H1 (cell line): ENCODE data around the gene PAEP. TPM values are rescaled to one million over a fixed set of nuclear protein-coding genes. Genes with fewer than 3 reads are reported as not detected.
A peak's percentile ranks its signal among the peaks of the same experiment; 100 is the strongest.

ENCODE experiments used
- CTCF ChIA-PET: fragments of 300-600 bp; sonication (Branson Sonifier 250); formaldehyde crosslinking; loops from one replicate; lab custom pipeline; 2021; ENCODE audit not compliant: partially characterized antibody; lab: Charles Lee
- POLR2A ChIA-PET: fragments of 300-600 bp; sonication (Branson Sonifier 250); formaldehyde crosslinking; loops from one replicate; lab custom pipeline; 2021; ENCODE audit warnings: inconsistent platforms; ENCODE audit not compliant: partially characterized antibody; lab: Charles Lee
- DNase-seq, 2 experiments: peaks; one replicate each; pipeline versions ENCODE4 v3.0.0 to v3.0.0-alpha.2; 2010 to 2022; ENCODE audit warnings: low spot score in 2 of 2, low read depth in 1 of 2, mixed read lengths in 1 of 2
- FAIRE-seq: peaks from 2 replicates; lab custom pipeline; 2011; peaks lifted over from hg19 to GRCh38; lab: Jason Lieb, UNC
- H2AFZ ChIP-seq: 2 replicates; pipeline ENCODE4 v1.8.1; 2012; ENCODE audit warnings: low read length, inconsistent platforms
- H2AK5ac ChIP-seq: 2 replicates; pipeline ENCODE4 v1.6.1; 2013; ENCODE audit warnings: low read depth, low read length
- H2BK120ac ChIP-seq: replicated peaks from 2 replicates; pipeline ENCODE3; 2013; ENCODE audit warnings: low read depth, low read length, inconsistent platforms
- H2BK12ac ChIP-seq: 2 replicates; pipeline ENCODE4 v1.6.1; 2013; ENCODE audit warnings: low read depth, low read length
- H2BK15ac ChIP-seq: 2 replicates; pipeline ENCODE4 v1.6.1; 2013; ENCODE audit warnings: low read length
- H2BK20ac ChIP-seq: 2 replicates; pipeline ENCODE4 v1.6.1; 2013; ENCODE audit warnings: low read length
- H2BK5ac ChIP-seq: 2 replicates; pipeline ENCODE4 v1.6.1; 2013; ENCODE audit warnings: low read depth, low read length
- H3K14ac ChIP-seq: 2 replicates; pipeline ENCODE4 v1.6.1; 2013; ENCODE audit warnings: inconsistent platforms; ENCODE audit not compliant: insufficient read length
- H3K18ac ChIP-seq: 2 replicates; pipeline ENCODE4 v1.6.1; 2013; ENCODE audit warnings: low read length; ENCODE audit errors: extremely low read depth
- H3K23ac ChIP-seq: 2 replicates; pipeline ENCODE4 v1.6.1; 2013; ENCODE audit warnings: inconsistent platforms; ENCODE audit not compliant: insufficient read length
- H3K23me2 ChIP-seq: 2 replicates; pipeline ENCODE4 v1.6.1; 2013; ENCODE audit warnings: low read depth, low read length
- H3K27ac ChIP-seq: 2 replicates; pipeline ENCODE4 v1.6.1; 2011; ENCODE audit warnings: low read depth, low read length, inconsistent platforms
- H3K27me3 ChIP-seq, 4 experiments: replicated peaks in 1 of 4; 1 replicate in 1 of 4; 2 replicates in 3 of 4; pipeline versions ENCODE4 v1.6.1 to v1.8.1; 2011 to 2013; ENCODE audit warnings: low read length in 3 of 4, mild to moderate bottlenecking in 3 of 4, inconsistent platforms in 2 of 4, mixed read lengths in 2 of 4, moderate library complexity in 1 of 4; ENCODE audit not compliant: control insufficient read depth in 3 of 4, insufficient read depth in 3 of 4; ENCODE audit errors: extremely low read depth in 1 of 4
- H3K36me3 ChIP-seq, 4 experiments: 2 replicates each; pipeline versions ENCODE4 v1.6.1 to v1.8.1; 2011 to 2013; ENCODE audit warnings: mild to moderate bottlenecking in 4 of 4, low read length in 3 of 4, moderate library complexity in 2 of 4, control low read depth in 1 of 4, inconsistent platforms in 1 of 4; ENCODE audit not compliant: insufficient read depth in 4 of 4, control insufficient read depth in 2 of 4
- H3K4ac ChIP-seq: replicated peaks from 2 replicates; pipeline ENCODE3; 2013; ENCODE audit warnings: low read length, low read depth, mixed read lengths, inconsistent platforms; ENCODE audit not compliant: insufficient read length
- H3K4me1 ChIP-seq, 4 experiments: replicated peaks in 1 of 4; 1 replicate in 1 of 4; 2 replicates in 3 of 4; pipeline versions ENCODE4 v1.6.1 to v1.8.1; 2011 to 2013; ENCODE audit warnings: low read length in 3 of 4, inconsistent platforms in 2 of 4, mixed read lengths in 1 of 4; ENCODE audit not compliant: insufficient read depth in 4 of 4, control insufficient read depth in 3 of 4
- H3K4me2 ChIP-seq, 2 experiments: 2 replicates each; pipeline versions ENCODE4 v1.6.1 to v1.8.1; 2011 to 2013; ENCODE audit warnings: low read depth in 2 of 2, low read length in 2 of 2, control low read depth in 1 of 2, inconsistent platforms in 1 of 2, mild to moderate bottlenecking in 1 of 2; ENCODE audit not compliant: insufficient read depth in 1 of 2
- H3K4me3 ChIP-seq, 4 experiments: fragments of 200-600, 300-600 bp in 1 of 4; sonication (generic), shearing (Covaris generic), sonication (Bioruptor Twin) in 1 of 4; 2 replicates each; pipeline versions ENCODE4 v1.5.1 to v1.8.1; 2011 to 2016; ENCODE audit warnings: low read length in 4 of 4, low read depth in 3 of 4, control low read depth in 2 of 4, inconsistent platforms in 2 of 4, mild to moderate bottlenecking in 2 of 4, mixed read lengths in 1 of 4, moderate library complexity in 1 of 4; ENCODE audit not compliant: insufficient read depth in 2 of 4; ENCODE audit errors: extremely low read depth in 1 of 4
- H3K56ac ChIP-seq: replicated peaks from 2 replicates; pipeline ENCODE3; 2013; ENCODE audit warnings: low read depth, mild to moderate bottlenecking, mixed read lengths, low read length, inconsistent platforms; ENCODE audit not compliant: insufficient read length
- H3K79me1 ChIP-seq: 2 replicates; pipeline ENCODE4 v1.6.1; 2013; ENCODE audit warnings: low read depth, low read length, control low read depth
- H3K79me2 ChIP-seq, 2 experiments: 2 replicates each; pipeline versions ENCODE4 v1.6.1 to v1.8.1; 2012 to 2013; ENCODE audit warnings: low read length in 2 of 2, mild to moderate bottlenecking in 2 of 2, inconsistent platforms in 1 of 2; ENCODE audit not compliant: insufficient read depth in 2 of 2, control insufficient read depth in 1 of 2
- H3K9ac ChIP-seq, 4 experiments: replicated peaks in 1 of 4; 1 replicate in 1 of 4; 2 replicates in 3 of 4; pipeline versions ENCODE4 v1.6.1 to v1.8.1; 2011 to 2013; ENCODE audit warnings: low read depth in 3 of 4, low read length in 3 of 4, control low read depth in 2 of 4, mild to moderate bottlenecking in 2 of 4, moderate library complexity in 2 of 4, inconsistent platforms in 1 of 4; ENCODE audit errors: extremely low read depth in 1 of 4
- H3K9me3 ChIP-seq, 2 experiments: 2 replicates each; pipeline versions ENCODE4 v1.6.1 to v1.8.1; 2012 to 2013; ENCODE audit warnings: mild to moderate bottlenecking in 2 of 2, moderate library complexity in 2 of 2, control low read depth in 1 of 2, inconsistent platforms in 1 of 2, low read depth in 1 of 2, low read length in 1 of 2, mixed read lengths in 1 of 2; ENCODE audit not compliant: insufficient read depth in 2 of 2
- H4K20me1 ChIP-seq, 2 experiments: replicated peaks in 1 of 2; 2 replicates each; pipeline versions ENCODE3 to v1.8.1; 2011 to 2013; ENCODE audit warnings: inconsistent platforms in 2 of 2, low read length in 2 of 2, mild to moderate bottlenecking in 1 of 2; ENCODE audit not compliant: insufficient read depth in 2 of 2, control insufficient read depth in 1 of 2
- H4K5ac ChIP-seq: 2 replicates; pipeline ENCODE4 v1.6.1; 2013; ENCODE audit warnings: low read length, low read depth, mixed read lengths, inconsistent platforms; ENCODE audit not compliant: insufficient read length
- H4K8ac ChIP-seq: 2 replicates; pipeline ENCODE4 v1.8.0; 2013; ENCODE audit warnings: mild to moderate bottlenecking, moderate library complexity, low read length, inconsistent platforms; ENCODE audit not compliant: insufficient read depth; ENCODE audit errors: extremely low read depth
- H4K91ac ChIP-seq: replicated peaks from 2 replicates; pipeline ENCODE3; 2013; ENCODE audit warnings: low read length, mixed read lengths, inconsistent platforms; ENCODE audit not compliant: insufficient read length
- ASH2L ChIP-seq: fragments of 200-600, 300-600 bp; sonication (generic); IDR thresholded peaks from one replicate; pipeline ENCODE4 v1.7.1; 2017; ENCODE audit warnings: low read length
- BACH1 ChIP-seq: IDR thresholded peaks from 2 replicates; pipeline ENCODE4 v1.6.1; 2012; ENCODE audit warnings: low read length, improper control_type of control experiment
- BCL11A ChIP-seq, 2 experiments: IDR thresholded peaks; one replicate each; pipeline ENCODE4 v1.6.1; 2011; ENCODE audit warnings: low read depth in 2 of 2, low read length in 2 of 2, mild to moderate bottlenecking in 2 of 2
- BRCA1 ChIP-seq: IDR thresholded peaks from 2 replicates; pipeline ENCODE4 v1.6.1; 2012; ENCODE audit warnings: low read depth, low read length, improper control_type of control experiment
- CBX5 ChIP-seq: fragments of 300-800, 300-1000 bp; sonication (generic); IDR thresholded peaks from 2 replicates; pipeline ENCODE4 v1.7.1; 2016; ENCODE audit warnings: antibody characterized with exemption, low read length, low read depth
- CHD1 ChIP-seq: IDR thresholded peaks from 2 replicates; pipeline ENCODE4 v1.6.1; 2012; ENCODE audit warnings: low read depth, low read length, improper control_type of control experiment
- CHD2 ChIP-seq: IDR thresholded peaks from 2 replicates; pipeline ENCODE4 v1.6.1; 2012; ENCODE audit warnings: low read length, improper control_type of control experiment
- E2F6 ChIP-seq: IDR thresholded peaks from 2 replicates; pipeline ENCODE4 v1.6.1; 2012; ENCODE audit warnings: inconsistent platforms
- EP300 ChIP-seq, 2 experiments: IDR thresholded peaks; 1 replicate in 1 of 2; 2 replicates in 1 of 2; pipeline ENCODE4 v1.6.1; 2011 to 2012; ENCODE audit warnings: low read depth in 2 of 2, low read length in 2 of 2, mild to moderate bottlenecking in 2 of 2, borderline replicate concordance in 1 of 2, inconsistent platforms in 1 of 2, moderate library complexity in 1 of 2
- GTF2F1 ChIP-seq: IDR thresholded peaks from 2 replicates; pipeline ENCODE4 v1.6.1; 2012; ENCODE audit warnings: low read depth, low read length, improper control_type of control experiment, borderline replicate concordance
- HDAC6 ChIP-seq: IDR thresholded peaks from one replicate; pipeline ENCODE4 v1.7.1; 2012; ENCODE audit warnings: low read depth, mild to moderate bottlenecking, inconsistent platforms, low read length, moderate library complexity
- KDM5A ChIP-seq: fragments of 200-600 bp; IDR thresholded peaks from 2 replicates; pipeline ENCODE4 v1.7.1; 2012; ENCODE audit warnings: mild to moderate bottlenecking, low read length, inconsistent platforms, mixed read lengths
- SIRT6 ChIP-seq: IDR thresholded peaks from one replicate; pipeline ENCODE4 v1.7.1; 2012; ENCODE audit warnings: low read length, inconsistent platforms
- SRF ChIP-seq: IDR thresholded peaks from 2 replicates; pipeline ENCODE4 v1.6.1; 2011; ENCODE audit warnings: mild to moderate bottlenecking, low read depth, low read length, moderate library complexity
- TAF1 ChIP-seq: IDR thresholded peaks from 2 replicates; pipeline ENCODE4 v1.6.1; 2011; ENCODE audit warnings: mild to moderate bottlenecking, low read depth, low read length
- TEAD4 ChIP-seq: IDR thresholded peaks from 2 replicates; pipeline ENCODE4 v1.6.1; 2012; ENCODE audit warnings: low read depth, low read length, inconsistent platforms, mixed read lengths
- WGBS, 2 experiments: shearing (Covaris generic) in 1 of 2; methylation state at CpG; one replicate each; pipeline versions ENCODE4 v1.1.6 to v1.1.7; 2013 to 2015; ENCODE audit warnings: low lambda C conversion rate in 2 of 2, mixed read lengths in 2 of 2, inconsistent platforms in 1 of 2, low coverage in 1 of 2, missing lambda C conversion rate in 1 of 2; ENCODE audit not compliant: insufficient replicate concordance in 2 of 2, insufficient coverage in 1 of 2, insufficient read length in 1 of 2; ENCODE audit errors: extremely low coverage in 1 of 2, missing lambda C conversion rate in 1 of 2; 5-methylcytosine and 5-hydroxymethylcytosine counted together
- polyA plus RNA-seq, 7 experiments: library from polyadenylated mRNA; depleted of rRNA in 3 of 7; stranded (reverse) in 5 of 7; unstranded in 2 of 7; fragments of >200 nt in 5 of 7; fragments of 200-250 nt in 2 of 7; gene quantifications; 1 replicate in 5 of 7; 2 replicates in 1 of 7; 4 replicates in 1 of 7; pipeline versions ENCODE4 v1.2.1 to v1.2.3, GENCODE V29; 2011 to 2013; ENCODE audit warnings: missing spikeins in 2 of 7, mixed read lengths in 2 of 7
- total RNA-seq: library from RNA; stranded (reverse); fragmentation: NEBNext Ultra II Directional; extraction: Animal tissue kit (Norgen Biotek cat#: 25700); gene quantifications from 2 replicates; pipeline ENCODE4 v1.2.1, GENCODE V29; 2021

The PAEP gene
- total and polyA plus RNA-seq, 2 of the 8 experiments (the other 6 are each of a cell fraction or from before 2014, with no cell fraction given): not detected

- Histone ChIP-seq H3K27ac (no peak overlapping the region), H2BK12ac (no peak overlapping the region), H2BK15ac (no peak overlapping the region), H4K20me1 (no peaks in the 10 kb centered on the region), H4K91ac (no peak overlapping the region), H3K4ac (no peak overlapping the region), H3K4me1 (no peaks in the 10 kb centered on the region; a peak in 1 of 7 replicates), H3K23ac (no peak overlapping the region), H2BK120ac (no peak overlapping the region), H3K14ac (no peak overlapping the region), H3K27me3 (no peaks in the 10 kb centered on the region), H3K23me2 (peaks cover 11% of the 10 kb centered on the region; the same call in 1 of the 2 replicates), H3K4me3 (no peak overlapping the region), H3K9me3 (peaks cover 2 to 3% of the 10 kb centered on the region in 2 experiments; a peak in 1 of 4 replicates), H3K79me2 (no peaks in the 10 kb centered on the region), H2BK5ac (no peak overlapping the region), H2AFZ (no peak overlapping the region), H3K36me3 (no peaks in the 10 kb centered on the region), H3K79me1 (no peaks in the 10 kb centered on the region), H3K4me2 (no peak overlapping the region), H3K9ac (no peak overlapping the region), H2BK20ac (no peak overlapping the region), H3K18ac (no peak overlapping the region), H3K56ac (no peak overlapping the region), H4K8ac (no peak overlapping the region), H2AK5ac (no peak overlapping the region), H4K5ac (no peak overlapping the region)
- ChIA-PET CTCF (interaction anchor here (2.0 to 2.1 kb wide), 2 partner anchors 17 to 20 kb away, joined by 11 to 12 read pairs; no protein-coding TSS in a partner anchor), POLR2A (no interaction called here)
- FAIRE-seq: no peak
- peak in 1 of 2 experiments; percentile 11 for DNase-seq
- WGBS, 2 experiments: 94% methylated on average over 16 of the region's 16 CpGs; no CpG with 5 or more reads in 1 of the 2 experiments
- TF ChIP-seq CBX5: no peak
- TF ChIP-seq CHD1: no peak
- no peak for TF ChIP-seq EP300 (IDR thresholded peaks at IDR 0.05; ENCODE audit: borderline replicate concordance in 1 of 2, low read depth in 2 of 2, low read length in 2 of 2)
- TF ChIP-seq BCL11A (IDR thresholded peaks at IDR 0.05; ENCODE audit: low read depth in 2 of 2, low read length in 2 of 2): no peak
- no peak for TF ChIP-seq HDAC6
- TF ChIP-seq TAF1: no peak
- TF ChIP-seq ASH2L: no peak
- no peak for TF ChIP-seq KDM5A
- no peak for TF ChIP-seq SRF
- TF ChIP-seq TEAD4: no peak
- TF ChIP-seq GTF2F1: no peak
- no peak for TF ChIP-seq BACH1
- no peak for TF ChIP-seq CHD2
- no peak for TF ChIP-seq SIRT6
- no peak for TF ChIP-seq E2F6
- TF ChIP-seq BRCA1: no peak
Observed at GRCh38 chr9:135583688-135584011, 22.1 kb downstream of the PAEP start.
